GM21786 (cell line): ENCODE results near the gene MED31.
"Not testable (repeated sequence)": the region's sequence is repeated elsewhere in the genome, so short reads cannot be mapped to it uniquely, and the experiment has no call there.

Experiments
- ATAC-seq: cut with Tn5 transposase; IDR thresholded peaks from one replicate; pipeline ENCODE4 v1.9.1; 2021; ENCODE audit not compliant: unreplicated experiment

The MED31 gene

GRCh38 chr17:6632530-6632929 lies 18.9 kb downstream of the MED31 start:
- no peak for ATAC-seq

- ATAC-seq: no peak
Measured at GRCh38 chr17:6630390-6630789, 21.0 kb downstream of the MED31 start.

DNA sequence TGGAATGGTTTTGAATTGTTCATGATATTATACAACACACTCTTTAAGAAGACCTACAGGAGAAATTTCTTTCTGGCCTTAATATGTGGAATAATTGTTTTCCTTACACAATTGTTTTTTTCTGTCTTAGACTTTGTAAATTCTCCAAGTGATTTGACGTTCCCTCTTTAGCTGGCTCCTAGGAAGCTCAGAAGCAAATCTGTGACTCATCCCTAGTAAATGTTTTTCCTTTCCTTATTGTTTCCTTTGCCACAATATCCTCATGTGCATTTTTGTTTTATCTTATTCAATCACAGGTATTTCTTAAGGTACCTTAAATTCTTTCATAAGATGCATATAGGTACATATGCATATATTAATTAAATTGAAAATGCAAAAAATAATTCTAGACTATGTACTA lies 24.4 kb downstream of the MED31 start:
- ATAC-seq: no peak

GRCh38 chr17:6626616-6627015 lies 24.8 kb downstream of the MED31 start:
- no peak for ATAC-seq

DNA sequence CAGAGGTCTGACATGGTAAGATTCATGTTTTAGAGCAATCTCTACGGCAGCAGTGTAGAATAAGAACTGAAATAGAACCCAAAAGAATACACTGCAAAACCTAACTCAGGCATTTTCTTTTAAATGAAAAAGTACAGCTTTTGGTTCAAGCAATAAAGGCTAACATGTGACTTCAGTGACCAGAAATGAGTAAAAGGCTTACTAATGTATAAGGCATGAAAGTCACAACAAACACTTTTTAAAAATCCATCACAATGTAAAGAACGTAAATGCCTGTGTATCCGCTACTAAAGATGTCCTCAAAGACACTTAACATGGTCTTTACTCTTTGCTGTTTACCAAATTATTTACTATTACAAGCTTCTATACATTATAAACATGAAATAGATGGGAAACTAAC lies 27.5 kb downstream of the MED31 start:
- no peak for ATAC-seq

- no peak for ATAC-seq
Measured at GRCh38 chr17:6611231-6611630, 40.2 kb downstream of the MED31 start.

GRCh38 chr17:6610011-6610410 lies 41.4 kb downstream of the MED31 start:
- ATAC-seq: no peak

- no peak for ATAC-seq
Measured at GRCh38 chr17:6608321-6608720, 43.1 kb downstream of the MED31 start.

- ATAC-seq: no peak
Measured at GRCh38 chr17:6605142-6605541, 46.3 kb downstream of the MED31 start.

DNA sequence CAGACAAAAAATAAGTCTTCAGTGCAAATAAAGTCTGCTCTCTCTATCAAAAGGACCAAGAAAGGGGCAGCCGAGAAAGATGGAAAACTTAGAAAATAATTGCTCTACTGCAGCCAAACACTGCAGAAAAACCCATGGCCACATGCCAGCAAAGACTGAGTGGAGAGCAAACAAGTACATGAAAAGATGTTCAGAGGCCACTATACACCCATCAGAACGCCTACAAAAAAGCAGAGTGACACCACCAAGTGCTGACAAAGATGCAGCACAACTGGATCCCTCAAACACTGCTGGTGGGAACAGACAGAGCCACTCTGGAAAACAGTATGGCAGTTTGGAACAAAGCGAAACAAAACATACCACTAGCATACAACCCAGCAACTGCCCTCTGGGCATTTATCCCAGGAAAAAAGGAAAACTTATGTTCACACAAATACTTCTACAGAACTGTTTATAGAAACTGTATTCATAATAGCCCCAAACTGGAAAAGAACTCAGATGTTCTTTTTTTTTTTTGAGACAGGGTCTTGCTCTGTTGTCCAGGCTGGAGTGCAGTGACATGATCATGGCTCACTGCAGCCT lies 47.6 kb downstream of the MED31 start:
- no peak for ATAC-seq

- no peak for ATAC-seq
Measured at GRCh38 chr17:6602141-6602540, 49.3 kb downstream of the MED31 start.

DNA sequence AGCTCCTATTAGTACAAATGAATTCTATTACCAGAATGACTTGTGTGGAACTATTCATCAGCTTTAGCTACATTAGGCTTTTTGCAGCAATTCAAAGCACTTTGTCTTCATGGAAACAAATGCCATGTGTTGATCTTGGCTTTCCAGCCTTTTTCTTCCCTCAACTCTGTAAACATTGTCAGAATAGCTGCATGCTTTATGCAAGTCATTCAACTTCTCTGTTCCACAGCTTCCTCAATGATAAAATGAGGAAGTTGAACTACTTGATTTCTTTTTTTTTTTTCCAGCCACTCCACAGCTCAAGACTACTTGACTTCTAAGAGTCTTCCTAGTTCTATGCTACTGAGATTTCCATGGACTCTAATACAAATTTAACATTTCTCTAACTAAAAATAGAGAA lies 52.0 kb downstream of the MED31 start:
- no peak for ATAC-seq

DNA sequence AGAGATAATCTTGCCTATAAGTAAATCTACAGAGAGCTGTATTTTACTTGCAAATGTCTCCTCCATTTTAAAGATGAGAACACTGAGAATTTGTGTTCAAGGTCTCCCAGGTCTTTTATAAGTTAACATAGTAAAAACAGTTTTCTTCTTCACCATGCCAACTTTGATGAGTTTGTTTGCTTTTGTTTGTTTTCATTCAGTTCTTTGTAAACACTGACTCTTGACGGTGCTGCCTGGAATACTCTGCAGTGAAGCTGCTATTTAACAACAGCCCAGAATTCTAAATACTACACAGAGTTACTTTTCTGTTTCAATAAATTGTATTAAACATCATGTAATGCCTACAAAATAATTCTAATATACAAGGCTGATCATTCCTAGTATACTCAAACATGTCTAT lies 53.7 kb downstream of the MED31 start:
- no peak for ATAC-seq

GRCh38 chr17:6596941-6597340 lies 54.5 kb downstream of the MED31 start:
- ATAC-seq: no peak

- no peak for ATAC-seq
Measured at GRCh38 chr17:6596511-6596910, 54.9 kb downstream of the MED31 start.

- ATAC-seq: no peak
Measured at GRCh38 chr17:6596081-6596480, 55.3 kb downstream of the MED31 start.

DNA sequence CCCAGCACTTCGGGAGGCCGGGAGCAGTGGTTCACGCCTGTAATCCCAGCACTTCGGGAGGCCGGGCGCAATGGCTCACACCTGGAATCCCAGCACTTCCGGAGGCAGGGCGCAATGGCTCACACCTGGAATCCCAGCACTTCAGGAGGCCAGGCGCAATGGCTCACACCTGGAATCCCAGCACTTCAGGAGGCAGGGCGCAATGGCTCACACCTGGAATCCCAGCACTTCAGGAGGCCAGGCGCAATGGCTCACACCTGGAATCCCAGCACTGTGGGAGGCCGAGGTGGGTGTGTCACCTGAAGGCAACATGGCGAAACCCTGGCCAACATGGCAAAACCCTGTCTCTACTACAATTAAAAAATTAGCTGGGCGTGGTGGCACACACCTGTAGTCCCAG lies 58.0 kb downstream of the MED31 start:
- not testable (repeated sequence) for ATAC-seq
